Trophoblast cell (in vitro differentiated cells and primary cell): ENCODE results near the gene SH2D2A.

Source experiments
- DNase-seq, 2 donors: peaks; one replicate each; pipeline ENCODE4 v3.0.0-alpha.2; 2016
- H2AFZ ChIP-seq: 2 replicates; pipeline ENCODE4 v1.6.1; 2013; ENCODE audit warnings: low read length, moderate library complexity, mild to moderate bottlenecking; ENCODE audit not compliant: insufficient read depth, poor library complexity
- H2AK5ac ChIP-seq: 2 replicates; pipeline ENCODE4 v1.6.1; 2013; ENCODE audit warnings: mild to moderate bottlenecking, low read length
- H2BK120ac ChIP-seq: 2 replicates; pipeline ENCODE4 v1.6.1; 2013; ENCODE audit warnings: low read length, mild to moderate bottlenecking, moderate library complexity; ENCODE audit not compliant: insufficient read depth, poor library complexity
- H2BK12ac ChIP-seq: 2 replicates; pipeline ENCODE4 v1.6.1; 2013; ENCODE audit warnings: mild to moderate bottlenecking, low read length, moderate library complexity
- H2BK5ac ChIP-seq: 2 replicates; pipeline ENCODE4 v1.6.1; 2013; ENCODE audit warnings: low read length, low read depth, moderate library complexity, mild to moderate bottlenecking; ENCODE audit not compliant: poor library complexity
- H3K14ac ChIP-seq: 2 replicates; pipeline ENCODE4 v1.6.1; 2013; ENCODE audit warnings: mild to moderate bottlenecking, low read length
- H3K18ac ChIP-seq: 2 replicates; pipeline ENCODE4 v1.6.1; 2013; ENCODE audit warnings: mild to moderate bottlenecking, low read length
- H3K23ac ChIP-seq: 2 replicates; pipeline ENCODE4 v1.6.1; 2013; ENCODE audit warnings: low read length
- H3K27ac ChIP-seq: 2 replicates; pipeline ENCODE4 v1.5.1; 2013; ENCODE audit warnings: low read depth, mild to moderate bottlenecking, inconsistent platforms, low read length, moderate library complexity
- H3K27me3 ChIP-seq: 2 replicates; pipeline ENCODE4 v1.6.1; 2013; ENCODE audit warnings: inconsistent platforms, mild to moderate bottlenecking, low read length, moderate library complexity; ENCODE audit not compliant: insufficient read depth
- H3K36me3 ChIP-seq, 2 experiments: 1 replicate in 1 of 2; 2 replicates in 1 of 2; pipeline ENCODE4 v1.6.1; 2013; ENCODE audit warnings: low read length in 2 of 2, mild to moderate bottlenecking in 2 of 2, moderate library complexity in 1 of 2; ENCODE audit not compliant: insufficient read depth in 2 of 2, control insufficient read depth in 1 of 2
- H3K4ac ChIP-seq: 2 replicates; pipeline ENCODE4 v1.6.1; 2013; ENCODE audit warnings: low read depth, mild to moderate bottlenecking, low read length, moderate library complexity
- H3K4me1 ChIP-seq, 2 experiments: 1 replicate in 1 of 2; 2 replicates in 1 of 2; pipeline ENCODE4 v1.6.1; 2013; ENCODE audit warnings: low read length in 2 of 2, mild to moderate bottlenecking in 2 of 2, moderate library complexity in 1 of 2; ENCODE audit not compliant: insufficient read depth in 2 of 2, control insufficient read depth in 1 of 2
- H3K4me2 ChIP-seq: 2 replicates; pipeline ENCODE4 v1.6.1; 2013; ENCODE audit warnings: inconsistent platforms, mild to moderate bottlenecking, low read length, moderate library complexity
- H3K4me3 ChIP-seq: 2 replicates; pipeline ENCODE4 v1.5.1; 2013; ENCODE audit warnings: mild to moderate bottlenecking, low read depth, low read length, inconsistent platforms
- H3K79me1 ChIP-seq: one replicate; pipeline ENCODE4 v1.6.1; 2013; ENCODE audit warnings: low read length
- H3K79me2 ChIP-seq: 2 replicates; pipeline ENCODE4 v1.6.1; 2013; ENCODE audit warnings: low read length, mild to moderate bottlenecking; ENCODE audit not compliant: control insufficient read depth, insufficient read depth, poor library complexity
- H3K9ac ChIP-seq: 2 replicates; pipeline ENCODE4 v1.6.1; 2013; ENCODE audit warnings: mild to moderate bottlenecking, low read length
- H3K9me3 ChIP-seq: 2 replicates; pipeline ENCODE4 v1.6.1; 2013; ENCODE audit warnings: low read depth, mild to moderate bottlenecking, control low read depth, inconsistent platforms, low read length; ENCODE audit not compliant: insufficient read depth
- H4K12ac ChIP-seq: 2 replicates; pipeline ENCODE4 v1.6.1; 2013; ENCODE audit warnings: low read depth, mild to moderate bottlenecking, low read length, moderate library complexity
- H4K8ac ChIP-seq: 2 replicates; pipeline ENCODE4 v1.6.1; 2013; ENCODE audit warnings: low read depth, mild to moderate bottlenecking, low read length, moderate library complexity
- H4K91ac ChIP-seq: one replicate; pipeline ENCODE4 v1.6.1; 2013; ENCODE audit warnings: low read depth, mild to moderate bottlenecking, low read length, moderate library complexity
- WGBS: extraction: QIAGEN DNeasy Blood & Tissue Kit; methylation state at CpG from one replicate; pipeline ENCODE4 v1.1.7; 2013; ENCODE audit warnings: missing lambda C conversion rate; ENCODE audit not compliant: insufficient read length, insufficient coverage; ENCODE audit errors: extremely low coverage; 5-methylcytosine and 5-hydroxymethylcytosine counted together

The SH2D2A gene

GRCh38 chr1:156822680-156823079 is 6.0 kb upstream of the SH2D2A start:
- H2BK120ac ChIP-seq: no peak overlapping the region
- no peak overlapping the region for H3K23ac ChIP-seq
- no peaks in the 10 kb centered on the region for H3K4me1 ChIP-seq
- no peak overlapping the region for H2BK12ac ChIP-seq
- no peak overlapping the region for H2AFZ ChIP-seq
- no peaks in the 10 kb centered on the region for H3K79me1 ChIP-seq
- no peak overlapping the region for H3K4ac ChIP-seq
- H4K91ac ChIP-seq: no peak overlapping the region
- H3K27ac ChIP-seq: no peak overlapping the region
- H3K36me3 ChIP-seq: no peaks in the 10 kb centered on the region
- H4K8ac ChIP-seq: no peak overlapping the region
- no peaks in the 10 kb centered on the region for H3K27me3 ChIP-seq
- no CpG with 5 or more reads among the region's 1 CpG for WGBS
- H4K12ac ChIP-seq: no peak overlapping the region
- H2AK5ac ChIP-seq: no peak overlapping the region
- no peak overlapping the region for H2BK5ac ChIP-seq
- H3K4me2 ChIP-seq: no peak overlapping the region
- no peak for DNase-seq
- H3K4me3 ChIP-seq: no peak overlapping the region
- no peak overlapping the region for H3K18ac ChIP-seq
- H3K9ac ChIP-seq: no peak overlapping the region
- H3K9me3 ChIP-seq: no peaks in the 10 kb centered on the region
- no peaks in the 10 kb centered on the region for H3K79me2 ChIP-seq
- H3K14ac ChIP-seq: no peak overlapping the region

- no CpG with 5 or more reads among the region's 4 CpGs for WGBS
- no peak overlapping the region for H2BK12ac ChIP-seq
- H4K12ac ChIP-seq: no peak overlapping the region
- no peaks in the 10 kb centered on the region for H3K27me3 ChIP-seq
- DNase-seq: no peak
- H3K23ac ChIP-seq: no peak overlapping the region
- H2BK5ac ChIP-seq: no peak overlapping the region
- H3K27ac ChIP-seq: no peak overlapping the region
- no peak overlapping the region for H2AFZ ChIP-seq
- no peaks in the 10 kb centered on the region for H3K4me1 ChIP-seq
- no peak overlapping the region for H4K8ac ChIP-seq
- H2BK120ac ChIP-seq: no peak overlapping the region
- no peaks in the 10 kb centered on the region for H3K79me2 ChIP-seq
- no peaks in the 10 kb centered on the region for H3K36me3 ChIP-seq
- H3K4me3 ChIP-seq: no peak overlapping the region
- no peaks in the 10 kb centered on the region for H3K9me3 ChIP-seq
- no peak overlapping the region for H3K9ac ChIP-seq
- no peaks in the 10 kb centered on the region for H3K79me1 ChIP-seq
- H3K14ac ChIP-seq: no peak overlapping the region
- H3K18ac ChIP-seq: no peak overlapping the region
- no peak overlapping the region for H4K91ac ChIP-seq
- H3K4me2 ChIP-seq: no peak overlapping the region
- no peak overlapping the region for H3K4ac ChIP-seq
- H2AK5ac ChIP-seq: no peak overlapping the region
Measured at GRCh38 chr1:156821801-156822200, 5.2 kb upstream of the SH2D2A start.

GRCh38 chr1:156815961-156816422 is 656 bp downstream of the SH2D2A start:
- Histone ChIP-seq H4K12ac (no peak overlapping the region), H4K8ac (no peak overlapping the region), H3K18ac (no peak overlapping the region), H2AFZ (no peak overlapping the region), H4K91ac (no peak overlapping the region), H2AK5ac (no peak overlapping the region), H3K79me2 (no peaks in the 10 kb centered on the region), H3K9me3 (peaks cover 4% of the 10 kb centered on the region), H3K4me1 (peaks cover 9 to 11% of the 10 kb centered on the region in 2 experiments), H2BK5ac (no peak overlapping the region), H3K4me2 (no peak overlapping the region), H3K27me3 (peaks cover 2% of the 10 kb centered on the region), H2BK12ac (no peak overlapping the region), H3K4ac (no peak overlapping the region), H3K23ac (no peak overlapping the region), H3K9ac (no peak overlapping the region), H2BK120ac (no peak overlapping the region), H3K79me1 (no peaks in the 10 kb centered on the region), H3K36me3 (no peaks in the 10 kb centered on the region), H3K4me3 (no peak overlapping the region), H3K14ac (no peak overlapping the region), H3K27ac (no peak overlapping the region)
- no CpG with 5 or more reads among the region's 10 CpGs for WGBS
- no peak for DNase-seq

- no peak overlapping the region for H2AK5ac ChIP-seq
- no peak overlapping the region for H3K4me3 ChIP-seq
- H4K12ac ChIP-seq: no peak overlapping the region
- no peak overlapping the region for H2BK12ac ChIP-seq
- no peak overlapping the region for H3K14ac ChIP-seq
- H3K23ac ChIP-seq: no peak overlapping the region
- H3K9ac ChIP-seq: no peak overlapping the region
- peaks cover 2% of the 10 kb centered on the region for H3K27me3 ChIP-seq
- peak; percentile 17 to 21 for DNase-seq
- H2BK5ac ChIP-seq: no peak overlapping the region
- no peak overlapping the region for H3K27ac ChIP-seq
- peaks cover 9 to 11% of the 10 kb centered on the region in 2 experiments for H3K4me1 ChIP-seq
- no peaks in the 10 kb centered on the region for H3K36me3 ChIP-seq
- H2AFZ ChIP-seq: no peak overlapping the region
- H4K8ac ChIP-seq: no peak overlapping the region
- H3K4ac ChIP-seq: no peak overlapping the region
- peaks cover 4% of the 10 kb centered on the region for H3K9me3 ChIP-seq
- no peak overlapping the region for H3K18ac ChIP-seq
- no peak overlapping the region for H2BK120ac ChIP-seq
- H3K79me1 ChIP-seq: no peaks in the 10 kb centered on the region
- no peaks in the 10 kb centered on the region for H3K79me2 ChIP-seq
- WGBS: no CpG with 5 or more reads among the region's 5 CpGs
- no peak overlapping the region for H4K91ac ChIP-seq
- H3K4me2 ChIP-seq: no peak overlapping the region
Measured at GRCh38 chr1:156815307-156815826, 1.3 kb downstream of the SH2D2A start.
